Measurements from ENCODE around the gene PRR13.
A peak's percentile ranks its signal among the peaks of the same experiment; 100 is the strongest.
"Not testable (repeated sequence)": the region's sequence is repeated elsewhere in the genome, so short reads cannot be mapped to it uniquely, and the experiment has no call there.

Gene PRR13

DNA sequence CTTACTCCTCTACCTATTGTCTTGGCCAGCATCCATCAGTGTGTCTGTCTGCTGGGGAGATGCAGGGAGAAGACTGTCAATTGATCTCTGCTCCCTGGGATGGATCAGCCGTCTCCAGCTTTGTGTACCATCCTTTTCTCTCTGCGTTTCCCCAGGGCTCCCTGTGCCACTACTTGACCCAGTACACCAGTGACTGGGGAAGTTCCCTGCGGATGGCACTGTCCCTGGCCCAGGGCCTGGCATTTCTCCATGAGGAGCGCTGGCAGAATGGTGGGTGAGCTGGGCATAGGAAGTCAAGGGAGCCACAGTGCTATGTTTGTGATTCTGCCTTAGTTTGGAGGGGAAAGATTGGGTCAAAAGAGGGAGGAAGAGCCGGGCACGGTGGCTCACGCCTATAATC lies 12.8 kb upstream of the PRR13 start:
- TF ChIP-seq, protein P1, sequence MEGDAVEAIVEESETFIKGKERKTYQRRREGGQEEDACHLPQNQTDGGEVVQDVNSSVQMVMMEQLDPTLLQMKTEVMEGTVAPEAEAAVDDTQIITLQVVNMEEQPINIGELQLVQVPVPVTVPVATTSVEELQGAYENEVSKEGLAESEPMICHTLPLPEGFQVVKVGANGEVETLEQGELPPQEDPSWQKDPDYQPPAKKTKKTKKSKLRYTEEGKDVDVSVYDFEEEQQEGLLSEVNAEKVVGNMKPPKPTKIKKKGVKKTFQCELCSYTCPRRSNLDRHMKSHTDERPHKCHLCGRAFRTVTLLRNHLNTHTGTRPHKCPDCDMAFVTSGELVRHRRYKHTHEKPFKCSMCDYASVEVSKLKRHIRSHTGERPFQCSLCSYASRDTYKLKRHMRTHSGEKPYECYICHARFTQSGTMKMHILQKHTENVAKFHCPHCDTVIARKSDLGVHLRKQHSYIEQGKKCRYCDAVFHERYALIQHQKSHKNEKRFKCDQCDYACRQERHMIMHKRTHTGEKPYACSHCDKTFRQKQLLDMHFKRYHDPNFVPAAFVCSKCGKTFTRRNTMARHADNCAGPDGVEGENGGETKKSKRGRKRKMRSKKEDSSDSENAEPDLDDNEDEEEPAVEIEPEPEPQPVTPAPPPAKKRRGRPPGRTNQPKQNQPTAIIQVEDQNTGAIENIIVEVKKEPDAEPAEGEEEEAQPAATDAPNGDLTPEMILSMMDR (IDR thresholded peaks at IDR 0.05; ENCODE audit: extremely low read depth, missing control alignments): no peak
- DNase-seq (ENCODE audit: low spot score): no peak

DNA sequence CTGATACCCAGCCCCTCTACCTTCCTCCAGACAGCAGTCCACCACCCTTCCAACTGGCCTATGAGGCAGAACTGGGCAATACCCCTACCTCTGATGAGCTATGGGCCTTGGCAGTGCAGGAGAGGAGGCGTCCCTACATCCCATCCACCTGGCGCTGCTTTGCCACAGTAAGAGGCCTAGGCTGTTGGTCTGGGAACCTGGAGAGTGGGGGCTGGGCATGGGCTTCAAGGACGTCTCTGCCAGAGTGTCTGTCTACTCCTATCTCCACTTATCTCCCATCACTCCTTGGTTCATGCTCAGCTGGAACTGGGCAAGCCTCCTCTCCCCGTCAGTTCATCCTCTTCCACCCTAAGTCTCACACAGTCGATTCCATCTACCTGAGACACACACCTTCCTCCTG lies 11.4 kb upstream of the PRR13 start:
- DNase-seq (ENCODE audit: low spot score): no peak
- TF ChIP-seq, protein P1 (IDR thresholded peaks at IDR 0.05; ENCODE audit: extremely low read depth, missing control alignments): no peak

- TF ChIP-seq, protein P1 (IDR thresholded peaks at IDR 0.05; ENCODE audit: extremely low read depth, missing control alignments): no peak
- DNase-seq (ENCODE audit: low spot score): no peak
These were observed 10.3 kb upstream of the PRR13 start for GRCh38 chr12:53431187-53431586.

DNA sequence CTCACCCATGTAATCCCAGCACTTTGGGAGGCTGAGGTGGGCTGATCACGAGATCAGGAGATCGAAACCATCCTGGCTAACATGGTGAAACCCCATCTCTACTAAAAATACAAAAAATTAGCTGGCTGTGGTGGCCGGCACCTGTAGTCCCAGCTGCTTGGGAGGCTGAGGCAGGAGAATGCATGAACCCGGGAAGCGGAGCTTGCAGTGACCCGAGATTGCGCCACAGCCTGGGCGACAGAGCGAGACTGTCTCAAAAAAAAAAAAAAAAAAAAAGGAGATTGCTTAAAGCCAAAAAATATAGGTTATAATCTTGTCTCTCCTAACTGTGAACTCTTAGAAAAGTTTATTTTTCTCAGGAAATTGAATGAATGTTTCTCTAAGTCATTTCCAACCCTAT lies 6.2 kb upstream of the PRR13 start:
- DNase-seq (ENCODE audit: low spot score): not testable (repeated sequence)

DNA sequence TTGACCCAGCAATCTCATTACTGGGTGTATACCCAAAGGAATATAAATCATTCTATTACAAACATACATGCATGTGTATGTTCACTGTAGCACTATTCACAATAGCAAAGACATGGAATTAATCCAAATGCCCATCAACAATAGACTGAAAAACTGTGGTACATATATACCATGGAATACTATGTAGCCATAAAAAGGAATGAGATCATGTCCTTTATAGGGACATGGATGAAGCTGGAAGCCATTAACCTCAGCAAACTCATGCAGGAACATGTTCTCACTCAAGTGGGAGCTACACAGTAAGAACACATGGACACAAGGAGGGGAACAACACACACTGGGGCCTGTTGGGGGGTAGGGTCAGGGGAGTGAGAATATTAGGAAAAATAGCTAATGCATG lies 2.0 kb upstream of the PRR13 start:
- DNase-seq (ENCODE audit: low spot score): not testable (repeated sequence)

GRCh38 chr12:53443955-53444354 lies 2.4 kb downstream of the PRR13 start:
- no peak for DNase-seq (ENCODE audit: low spot score)
- TF ChIP-seq, protein P1 (IDR thresholded peaks at IDR 0.05; ENCODE audit: extremely low read depth, missing control alignments): no peak

GRCh38 chr12:53444593-53445325 lies 3.2 kb downstream of the PRR13 start:
- DNase-seq (ENCODE audit: low spot score): not testable (repeated sequence)

GRCh38 chr12:53450936-53451335 lies 9.4 kb downstream of the PRR13 start:
- DNase-seq (ENCODE audit: low spot score): no peak
- TF ChIP-seq, protein P1 (IDR thresholded peaks at IDR 0.05; ENCODE audit: extremely low read depth, missing control alignments): no peak

DNA sequence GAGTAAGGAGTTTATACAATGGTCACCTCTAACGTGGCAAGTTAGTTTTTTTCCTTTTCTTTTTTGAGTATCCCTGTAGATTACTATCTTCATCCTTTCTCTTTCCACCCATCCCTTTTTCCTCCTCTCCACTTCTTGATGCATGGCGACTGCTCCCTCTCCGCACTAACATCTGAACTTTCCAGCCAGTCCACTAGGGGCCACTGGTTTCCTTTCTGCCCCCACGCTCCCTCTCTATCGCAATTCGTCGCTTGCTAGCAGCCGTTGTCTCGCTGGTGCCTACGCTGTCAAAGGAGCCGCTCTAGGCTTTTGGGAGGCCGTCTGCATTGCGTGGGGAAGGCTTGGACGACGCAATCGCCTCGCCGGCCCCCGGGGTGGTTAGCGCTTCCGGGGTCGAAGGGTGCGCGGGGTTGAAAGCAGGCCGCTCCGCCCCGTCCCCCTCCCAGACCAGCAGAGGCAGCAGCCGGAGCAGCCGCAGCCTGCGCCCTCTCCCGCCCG lies 10.2 kb downstream of the PRR13 start, which contains the start of gene PCBP2:
Gene PCBP2, plus strand, starts transcription at position 442 of the 498 bp plus-strand sequence. CDS start 2,699 bp downstream, outside the sequence.
- TF ChIP-seq, protein P1 (IDR thresholded peaks at IDR 0.05; ENCODE audit: extremely low read depth, missing control alignments): peak; percentile 88
- DNase-seq (ENCODE audit: low spot score): peak; percentile 97

All from GM20000 (cell line).